ENCODE data around the gene CALML3.

GRCh38 chr10:5540080-5540479 lies 15.3 kb downstream of the CALML3 start:
- TF ChIP-seq CTCF (IDR thresholded peaks at IDR 0.05) (no peak), POLR2A (IDR thresholded peaks at IDR 0.05) (no peak)
